GM12865 (cell line): ENCODE data around the gene APOL6.
A peak's percentile ranks its signal among the peaks of the same experiment; 100 is the strongest.

Experiments
- DNase-seq: peaks from one replicate; pipeline ENCODE4 v3.0.0; 2010; ENCODE audit warnings: low read depth
- H3K4me3 ChIP-seq: 2 replicates; pipeline ENCODE4 v1.5.1; 2011; ENCODE audit warnings: mild to moderate bottlenecking, low read depth, low read length, control low read depth
- CTCF ChIP-seq: IDR thresholded peaks from 2 replicates; pipeline ENCODE4 v1.5.1; 2011; ENCODE audit warnings: low read length, control low read depth, low read depth, inconsistent platforms; ENCODE audit not compliant: insufficient read depth; ENCODE audit errors: missing control alignments

APOL6 gene

GRCh38 chr22:35624547-35624946 lies 23.7 kb upstream of the APOL6 start:
- H3K4me3 ChIP-seq: no peak overlapping the region
- TF ChIP-seq CTCF: no peak
- DNase-seq: no peak

DNA sequence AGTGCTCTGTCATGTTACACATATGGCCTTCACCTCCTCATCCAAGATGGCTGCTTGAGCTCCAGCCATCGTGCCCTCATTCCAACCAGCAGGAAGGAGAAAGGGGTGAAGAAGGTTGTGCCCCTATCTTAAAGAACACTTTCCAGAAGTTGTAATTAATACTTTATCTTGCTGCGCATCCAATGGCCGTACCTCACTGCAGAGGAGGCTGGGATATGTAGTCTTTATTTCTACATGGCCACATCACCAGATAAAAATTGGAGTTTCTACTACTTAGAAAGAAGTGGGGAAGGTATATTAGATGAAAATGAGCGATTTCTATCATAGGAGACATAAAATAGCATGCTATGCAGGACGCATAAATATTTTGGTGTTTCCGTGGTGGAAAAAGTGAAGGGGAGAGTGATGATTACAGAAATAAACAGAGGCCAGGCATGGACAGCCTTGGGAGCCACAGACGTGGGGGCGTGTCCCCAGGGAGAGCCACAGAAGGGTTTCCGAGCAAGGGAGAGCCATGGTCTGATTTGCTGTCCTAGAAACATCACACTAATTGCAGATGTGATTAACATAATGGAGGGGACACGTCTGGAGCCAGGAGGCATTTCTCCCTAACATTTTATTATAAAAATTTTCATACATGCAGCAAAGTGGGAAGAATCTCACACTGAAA lies 22.3 kb upstream of the APOL6 start:
- DNase-seq: no peak
- H3K4me3 ChIP-seq: no peak overlapping the region
- TF ChIP-seq CTCF: no peak

DNA sequence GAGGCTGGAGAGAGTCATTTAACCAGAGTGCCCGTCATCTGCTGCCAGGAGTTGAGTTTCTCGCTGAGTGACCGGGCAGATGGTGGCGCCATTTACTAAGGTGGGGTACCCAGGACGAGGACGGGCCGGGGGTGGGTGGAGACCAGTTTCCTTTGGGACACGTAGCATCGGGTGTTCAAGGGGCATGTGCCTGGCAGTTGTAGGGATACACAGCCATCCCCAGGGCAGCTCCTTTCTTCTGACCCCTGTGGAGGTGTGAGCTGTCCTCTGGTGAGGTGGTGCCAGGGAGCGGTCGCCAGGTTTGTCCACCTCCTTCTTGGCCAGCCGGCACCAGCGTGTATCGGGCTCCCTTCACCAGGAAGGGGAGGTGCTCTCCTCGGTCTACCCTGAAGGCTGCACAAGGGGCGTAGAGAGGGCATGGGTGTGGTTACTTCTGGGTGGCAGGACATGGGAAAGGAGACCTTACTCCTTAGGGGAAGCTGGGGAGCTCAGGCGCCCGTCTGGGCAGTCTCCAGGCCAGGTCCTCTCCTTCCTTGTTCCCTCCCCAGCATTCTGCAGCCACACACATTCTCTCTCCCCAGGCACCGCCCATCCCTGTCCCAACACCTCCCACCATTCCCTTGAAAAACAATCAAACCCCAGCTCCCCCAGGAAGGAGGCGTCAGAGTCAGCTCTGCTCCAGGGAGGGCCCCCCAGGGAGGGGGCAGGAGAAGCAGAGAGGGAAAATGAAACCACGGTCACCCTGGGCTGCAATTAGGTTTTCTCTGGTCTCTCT lies 20.8 kb upstream of the APOL6 start:
- DNase-seq: peak; percentile 83
- peak overlapping the region; percentile 69 for H3K4me3 ChIP-seq
- TF ChIP-seq CTCF: peak; percentile 59

DNA sequence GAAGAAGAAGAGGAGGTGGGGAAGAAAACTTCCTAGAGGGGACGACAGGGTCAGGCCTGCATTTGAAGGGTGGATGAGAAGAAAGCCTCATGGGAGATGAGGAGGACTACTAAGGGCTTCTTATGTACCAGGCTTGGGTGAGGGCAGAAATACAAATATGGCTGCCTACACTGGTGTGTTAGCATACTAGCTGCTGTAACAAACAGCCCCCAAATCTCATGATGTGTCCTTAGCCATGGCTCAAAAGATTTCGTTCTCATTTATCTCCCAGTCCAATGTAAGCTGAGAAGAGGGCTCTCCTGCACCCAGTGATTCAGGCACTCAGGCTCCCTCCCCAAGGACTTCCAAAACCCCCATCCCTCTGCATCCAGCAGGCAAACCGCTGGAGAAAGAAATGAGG lies 19.5 kb upstream of the APOL6 start:
- no peak overlapping the region for H3K4me3 ChIP-seq
- no peak for TF ChIP-seq CTCF
- no peak for DNase-seq

DNA sequence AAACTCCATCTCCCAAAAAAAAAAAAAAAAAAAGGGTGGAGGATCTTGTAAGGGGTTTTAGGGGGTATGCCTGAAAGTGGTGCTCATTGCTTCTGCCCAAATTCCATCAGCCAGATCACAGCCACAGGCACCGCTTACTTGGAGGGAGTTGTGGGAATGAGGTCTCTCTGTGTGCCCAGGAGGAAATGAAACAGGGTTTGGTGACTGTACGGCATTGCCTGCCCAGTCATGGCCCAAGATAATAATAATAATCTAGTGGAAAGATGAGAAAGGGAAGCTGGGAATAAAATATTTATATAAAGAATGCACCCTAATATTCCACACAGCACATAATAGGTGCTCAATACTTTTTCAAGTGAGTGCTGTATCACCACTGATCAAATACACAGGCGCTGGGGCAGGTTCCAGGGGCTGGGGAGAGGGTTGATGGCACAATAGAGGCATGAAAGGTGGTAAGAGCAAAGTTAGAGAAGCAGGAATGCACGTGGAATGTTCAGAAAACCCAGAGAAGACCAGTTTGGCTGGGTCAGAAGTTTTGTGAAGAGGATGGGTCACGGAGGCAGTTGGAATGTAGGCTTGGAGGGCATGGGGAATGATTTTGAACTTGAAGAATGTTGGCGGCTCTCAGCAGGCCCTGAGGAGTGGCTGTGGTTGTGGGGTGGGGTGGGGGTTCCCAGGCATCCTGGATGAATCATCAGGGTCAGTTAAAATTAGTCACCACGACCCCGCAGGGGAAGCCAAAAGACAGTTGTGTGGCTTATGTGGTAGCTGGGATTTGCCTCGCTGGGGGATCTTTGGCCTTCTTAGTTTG lies 18.6 kb upstream of the APOL6 start:
- no peak overlapping the region for H3K4me3 ChIP-seq
- DNase-seq: peak; percentile 89
- TF ChIP-seq CTCF: no peak

DNA sequence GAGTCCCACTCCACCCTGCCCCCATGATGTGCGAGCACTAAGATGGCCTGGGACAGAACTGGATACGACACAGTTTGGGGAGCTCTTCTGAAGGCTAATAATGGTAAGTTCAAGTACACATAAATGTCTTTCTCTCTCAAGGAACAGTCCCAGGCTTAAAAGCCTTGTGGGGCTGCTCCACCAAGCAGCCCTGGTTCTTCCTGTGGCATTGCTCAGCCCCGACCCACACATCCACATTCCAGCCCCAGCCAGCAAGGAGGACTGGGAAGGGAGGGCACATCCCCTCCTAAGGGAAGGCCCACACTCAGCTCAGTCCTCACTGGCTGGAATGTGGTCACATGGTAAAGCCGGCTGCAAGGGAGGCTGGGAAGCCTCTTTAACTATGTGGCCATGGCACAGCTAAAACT lies 17.9 kb upstream of the APOL6 start:
- no peak for TF ChIP-seq CTCF
- H3K4me3 ChIP-seq: no peak overlapping the region
- DNase-seq: no peak
